B cell (primary cell): Measurements from ENCODE around the gene ZNF805. TPM values are rescaled to one million over a fixed set of nuclear protein-coding genes. Genes with fewer than 3 reads are reported as not detected.

Experiments
- ATAC-seq: fragments of 200-7000 bp; cut with Tn5 transposase; one replicate; pipeline ENCODE4 v1.10.0; 2021; ENCODE audit warnings: low read depth, mild to moderate bottlenecking, moderate number of reproducible peaks, moderate library complexity
- CTCF ChIA-PET: fragments of 350-600 bp; sonication (Branson Sonifier 250); formaldehyde crosslinking; loops from one replicate; lab custom pipeline; 2021; ENCODE audit warnings: antibody characterized with exemption, inconsistent platforms; lab: Charles Lee
- POLR2A ChIA-PET: fragments of 350-600 bp; sonication (Branson Sonifier 250); formaldehyde crosslinking; loops from one replicate; lab custom pipeline; 2021; ENCODE audit warnings: antibody characterized with exemption; lab: Charles Lee
- DNase-seq: peaks from one replicate; pipeline ENCODE4 v3.0.0; 2013
- H2AFZ ChIP-seq: 2 replicates; pipeline ENCODE4 v1.6.1; 2012; ENCODE audit warnings: mild to moderate bottlenecking, low read depth, low read length; ENCODE audit not compliant: insufficient read depth, poor library complexity, severe bottlenecking
- H3K27ac ChIP-seq, 2 donors: 1 replicate in 1 of 2; 2 replicates in 1 of 2; pipeline ENCODE4 v1.5.1; 2012 to 2013; ENCODE audit warnings: low read length in 2 of 2, mild to moderate bottlenecking in 2 of 2, moderate library complexity in 1 of 2
- H3K27me3 ChIP-seq, 4 experiments: fragments of 200-600 bp in 1 of 4; sonication (generic) in 1 of 4; replicated peaks in 1 of 4; 1 replicate in 2 of 4; 2 replicates in 2 of 4; pipeline versions ENCODE4 v1.6.1 to v1.7.0; 2013 to 2016; ENCODE audit warnings: low read length in 3 of 4, mild to moderate bottlenecking in 2 of 4, mixed read lengths in 1 of 4, moderate library complexity in 1 of 4; ENCODE audit not compliant: insufficient read depth in 4 of 4, control insufficient read depth in 3 of 4; ENCODE audit errors: control extremely low read depth in 1 of 4
- H3K36me3 ChIP-seq, 2 experiments: replicated peaks in 1 of 2; 1 replicate in 1 of 2; 2 replicates in 1 of 2; pipeline versions ENCODE4 v1.6.1 to v1.7.1; 2013; ENCODE audit warnings: low read length in 1 of 2; ENCODE audit not compliant: insufficient read depth in 2 of 2, control insufficient read depth in 1 of 2; ENCODE audit errors: control extremely low read depth in 1 of 2, extremely low read depth in 1 of 2
- H3K4me1 ChIP-seq, 2 donors: fragments of 200-600 bp in 1 of 2; sonication (generic) in 1 of 2; 1 replicate in 1 of 2; 2 replicates in 1 of 2; pipeline versions ENCODE4 v1.5.1 to v1.6.1; 2013 to 2017; ENCODE audit warnings: low read length in 2 of 2; ENCODE audit not compliant: control insufficient read depth in 2 of 2, insufficient read depth in 2 of 2
- H3K4me2 ChIP-seq: replicated peaks from 2 replicates; pipeline ENCODE3; 2012; ENCODE audit warnings: mild to moderate bottlenecking, low read depth, low read length; ENCODE audit not compliant: poor library complexity, severe bottlenecking
- H3K4me3 ChIP-seq, 5 experiments: fragments of 200-600 bp in 1 of 5; sonication (generic) in 1 of 5; 1 replicate in 3 of 5; 2 replicates in 2 of 5; pipeline versions ENCODE4 v1.5.1 to v1.7.0; 2011 to 2016; ENCODE audit warnings: low read length in 4 of 5, mild to moderate bottlenecking in 4 of 5, low read depth in 2 of 5, control low read depth in 1 of 5, moderate library complexity in 1 of 5; ENCODE audit not compliant: insufficient read depth in 1 of 5; ENCODE audit errors: control extremely low read depth in 1 of 5, extremely low read depth in 1 of 5
- H3K79me2 ChIP-seq: fragments of 200-600 bp; sonication (generic); one replicate; pipeline ENCODE4 v1.6.0; 2016; ENCODE audit warnings: low read length; ENCODE audit not compliant: control insufficient read depth, insufficient read depth
- H3K9ac ChIP-seq: fragments of 200-600 bp; sonication (generic); 2 replicates; pipeline ENCODE4 v1.6.1; 2017; ENCODE audit warnings: mild to moderate bottlenecking, low read length, moderate library complexity
- H3K9me3 ChIP-seq, 3 donors: one replicate each; pipeline versions ENCODE4 v1.6.1 to v1.7.1; 2013; ENCODE audit warnings: low read length in 2 of 3; ENCODE audit not compliant: control insufficient read depth in 2 of 3, insufficient read depth in 1 of 3; ENCODE audit errors: control extremely low read depth in 1 of 3
- H4K20me1 ChIP-seq: 2 replicates; pipeline ENCODE4 v1.6.0; 2012; ENCODE audit warnings: mild to moderate bottlenecking, low read length; ENCODE audit not compliant: insufficient read depth, control insufficient read depth, poor library complexity, severe bottlenecking
- H3K27ac Mint-ChIP-seq: one replicate; pipeline ENCODE4 v1.8.0; 2021; ENCODE audit warnings: mixed read lengths
- H3K27me3 Mint-ChIP-seq: one replicate; pipeline ENCODE4 v1.8.0; 2021; ENCODE audit warnings: mixed read lengths
- H3K4me1 Mint-ChIP-seq: one replicate; pipeline ENCODE4 v1.8.0; 2021; ENCODE audit warnings: mixed read lengths
- H3K4me3 Mint-ChIP-seq: one replicate; pipeline ENCODE4 v1.8.0; 2021; ENCODE audit warnings: mixed read lengths
- H3K9me3 Mint-ChIP-seq: one replicate; pipeline ENCODE4 v1.8.0; 2022; ENCODE audit warnings: mixed read lengths; ENCODE audit not compliant: insufficient read depth
- CTCF ChIP-seq: fragments of 200-600 bp; IDR thresholded peaks from one replicate; pipeline ENCODE4 v1.8.0; 2022; ENCODE audit warnings: antibody characterized with exemption, mild to moderate bottlenecking
- EZH2 ChIP-seq: IDR thresholded peaks from 2 replicates; pipeline ENCODE4 v1.6.1; 2012; ENCODE audit warnings: borderline replicate concordance, low read depth, mild to moderate bottlenecking, moderate library complexity, low read length; ENCODE audit not compliant: insufficient read depth, poor library complexity, severe bottlenecking
- WGBS: methylation state at CpG from one replicate; pipeline ENCODE4 v1.1.5; 2013; ENCODE audit warnings: missing lambda C conversion rate; ENCODE audit not compliant: insufficient coverage; 5-methylcytosine and 5-hydroxymethylcytosine counted together
- intact Hi-C: fragments of 100-400 bp; cut with micrococcal nuclease; formaldehyde crosslinking; loops from one replicate; pipeline ENCODE4 v1.10.0; 2022
- polyA plus RNA-seq: library from polyadenylated mRNA; depleted of rRNA; stranded (reverse); fragments of >200 nt; gene quantifications from 2 replicates; pipeline ENCODE4 v1.2.3, GENCODE V29; 2012
- total RNA-seq, 2 donors: library from RNA; stranded (reverse); fragments of 120-200 nt in 1 of 2; gene quantifications; 1 replicate in 1 of 2; 2 replicates in 1 of 2; pipeline versions ENCODE4 v1.2.3 to v1.2.4, GENCODE V29; 2013 to 2022

ZNF805 gene
- total and polyA plus RNA-seq, 2 donors (not counting 1 experiment from before 2014, with no cell fraction given), result 1.9 to 20.0 TPM

- WGBS, result no CpG with 5 or more reads among the region's 5 CpGs
Observed at GRCh38 chr19:57202160-57202559, 38.3 kb upstream of the ZNF805 start.

GRCh38 chr19:57210381-57210780 is 30.1 kb upstream of the ZNF805 start:
- 100% methylated on average over 4 of the region's 4 CpGs for WGBS

More at GRCh38 chr19:57202160-57202559, 38.3 kb upstream of the ZNF805 start:
- Histone ChIP-seq H3K4me1 (no peaks in the 10 kb centered on the region), H3K4me2 (no peak overlapping the region), H4K20me1 (peaks cover 45% of the 10 kb centered on the region), H3K79me2 (peaks cover 70% of the 10 kb centered on the region), H3K36me3 (peaks cover 12 to 51% of the 10 kb centered on the region in 2 experiments), H3K27ac (no peak overlapping the region), H3K27me3 (no peaks in the 10 kb centered on the region), H3K4me3 (no peak overlapping the region), H3K9me3 (no peaks in the 10 kb centered on the region), H2AFZ (no peak overlapping the region), H3K9ac (no peak overlapping the region)
- ATAC-seq, result no peak
- no peak for DNase-seq
- intact Hi-C loops, result no loop called here
- ChIA-PET CTCF (no interaction called here), POLR2A (no interaction called here)
- no peak for TF ChIP-seq CTCF
- TF ChIP-seq EZH2, result no peak
- Mint-ChIP-seq H3K27ac (no peak overlapping the region), H3K9me3 (no peaks in the 10 kb centered on the region), H3K4me3 (no peak overlapping the region), H3K27me3 (no peaks in the 10 kb centered on the region), H3K4me1 (peaks cover 13% of the 10 kb centered on the region)

More at GRCh38 chr19:57210381-57210780, 30.1 kb upstream of the ZNF805 start:
- Histone ChIP-seq H3K9me3 (peaks cover 0 to 8% (median 0%) of the 10 kb centered on the region in 3 donors), H2AFZ (no peak overlapping the region), H3K4me1 (no peaks in the 10 kb centered on the region), H3K4me2 (no peak overlapping the region), H4K20me1 (peaks cover 6% of the 10 kb centered on the region), H3K36me3 (peaks cover 2 to 62% of the 10 kb centered on the region in 2 experiments), H3K27ac (no peak overlapping the region), H3K79me2 (peaks cover 27% of the 10 kb centered on the region), H3K27me3 (no peaks in the 10 kb centered on the region), H3K4me3 (no peak overlapping the region), H3K9ac (no peak overlapping the region)
- POLR2A ChIA-PET, result no interaction called here
- Mint-ChIP-seq H3K27ac (no peak overlapping the region), H3K9me3 (no peaks in the 10 kb centered on the region), H3K27me3 (no peaks in the 10 kb centered on the region), H3K4me1 (no peaks in the 10 kb centered on the region), H3K4me3 (no peak overlapping the region)
- ATAC-seq (no peak), DNase-seq (no peak)
- CTCF ChIA-PET, result no interaction called here
- TF ChIP-seq EZH2 (no peak), CTCF (no peak)
- intact Hi-C loops, result no loop called here
